T-helper 1 cell treated with Interleukin-12 subunit alpha and Interleukin-12 subunit beta and Interleukin-4 antibody, amounts not matched to agents 30 μg/mL and 1 μg/mL, for 36 hours (primary cell): ENCODE results near the gene SYNGR3.

Experiments
- H3K27ac Mint-ChIP-seq: one replicate; pipeline ENCODE4 v1.8.0; 2021; ENCODE audit warnings: mild to moderate bottlenecking, mixed read lengths
- H3K27me3 Mint-ChIP-seq: one replicate; pipeline ENCODE4 v1.8.0; 2021; ENCODE audit warnings: low read depth, mixed read lengths
- H3K36me3 Mint-ChIP-seq: one replicate; pipeline ENCODE4 v1.8.0; 2021; ENCODE audit warnings: low read depth, mixed read lengths
- H3K4me1 Mint-ChIP-seq: one replicate; pipeline ENCODE4 v1.8.0; 2021; ENCODE audit warnings: low read depth, mixed read lengths
- H3K4me3 Mint-ChIP-seq: one replicate; pipeline ENCODE4 v1.8.0; 2021; ENCODE audit warnings: mild to moderate bottlenecking, moderate library complexity, mixed read lengths
- H3K9me3 Mint-ChIP-seq: one replicate; pipeline ENCODE4 v1.8.0; 2021; ENCODE audit warnings: mixed read lengths

The SYNGR3 gene

DNA sequence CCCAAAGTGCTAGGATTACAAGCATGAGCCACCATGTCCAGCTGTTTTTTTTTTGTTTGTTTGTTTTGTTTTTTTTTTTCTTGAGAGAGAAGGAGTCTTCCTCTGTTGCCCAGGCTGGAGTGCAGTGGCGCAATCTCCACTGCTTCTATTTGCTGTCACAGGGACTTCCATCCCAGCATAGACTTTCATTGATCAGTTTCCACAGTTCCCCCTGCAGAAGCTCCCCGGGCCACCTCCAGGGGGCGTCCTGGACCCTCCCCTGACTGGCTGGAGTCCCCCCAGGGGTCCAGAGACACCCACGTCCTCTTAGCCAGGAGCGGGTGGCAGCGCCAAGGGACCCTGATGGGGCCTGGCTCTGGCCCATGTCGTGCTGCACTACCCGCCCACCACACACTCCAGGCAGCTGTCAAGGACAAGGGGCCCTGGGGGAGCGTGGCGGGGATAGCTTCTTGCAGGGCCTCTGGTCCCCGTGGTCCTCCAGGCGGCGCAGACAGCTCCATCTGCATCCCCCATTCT, 26.7 kb downstream of the SYNGR3 start:
- Mint-ChIP-seq H3K27me3 (peaks cover 23% of the 10 kb centered on the region), H3K27ac (no peak overlapping the region)

DNA sequence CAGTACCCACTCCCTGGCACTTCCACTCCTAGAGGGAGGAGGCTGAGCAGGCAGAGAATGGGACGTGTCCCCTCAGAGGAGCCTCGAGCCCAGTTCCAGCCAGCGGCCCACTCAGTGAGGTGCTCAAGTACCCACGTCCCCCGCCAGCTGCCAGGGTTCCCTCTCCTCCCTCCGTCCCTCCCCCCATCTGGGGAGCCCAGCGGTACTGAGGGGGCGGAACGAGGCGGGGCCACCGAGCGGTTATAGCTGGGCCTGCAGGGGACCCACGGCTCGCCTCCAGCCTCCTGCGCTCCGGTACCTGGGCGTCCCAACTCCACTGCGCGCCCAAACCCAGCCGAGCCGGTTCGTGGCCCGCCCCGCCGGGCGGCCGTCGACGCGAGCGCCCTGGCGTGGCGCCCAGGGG, 29.7 kb downstream of the SYNGR3 start, which contains the start of gene NPW:
Gene NPW (plus strand): TSS at position 268 of the 403 bp plus-strand sequence.
- H3K4me3 Mint-ChIP-seq = no peak within 1 kb of the TSS
- no peaks in the 10 kb centered on the region for H3K4me1 Mint-ChIP-seq
- H3K27ac Mint-ChIP-seq = no peak within 1 kb of the TSS
- H3K36me3 Mint-ChIP-seq = no peaks in the 10 kb centered on the region
- H3K9me3 Mint-ChIP-seq = no peaks in the 10 kb centered on the region
- peaks cover 34% of the 10 kb centered on the region for H3K27me3 Mint-ChIP-seq

More for the DNA sequence above, 26.7 kb downstream of the SYNGR3 start:
- no peak overlapping the region for H3K4me3 Mint-ChIP-seq
- no peaks in the 10 kb centered on the region for H3K4me1 Mint-ChIP-seq
- no peaks in the 10 kb centered on the region for H3K36me3 Mint-ChIP-seq
- H3K9me3 Mint-ChIP-seq = no peaks in the 10 kb centered on the region

DNA sequence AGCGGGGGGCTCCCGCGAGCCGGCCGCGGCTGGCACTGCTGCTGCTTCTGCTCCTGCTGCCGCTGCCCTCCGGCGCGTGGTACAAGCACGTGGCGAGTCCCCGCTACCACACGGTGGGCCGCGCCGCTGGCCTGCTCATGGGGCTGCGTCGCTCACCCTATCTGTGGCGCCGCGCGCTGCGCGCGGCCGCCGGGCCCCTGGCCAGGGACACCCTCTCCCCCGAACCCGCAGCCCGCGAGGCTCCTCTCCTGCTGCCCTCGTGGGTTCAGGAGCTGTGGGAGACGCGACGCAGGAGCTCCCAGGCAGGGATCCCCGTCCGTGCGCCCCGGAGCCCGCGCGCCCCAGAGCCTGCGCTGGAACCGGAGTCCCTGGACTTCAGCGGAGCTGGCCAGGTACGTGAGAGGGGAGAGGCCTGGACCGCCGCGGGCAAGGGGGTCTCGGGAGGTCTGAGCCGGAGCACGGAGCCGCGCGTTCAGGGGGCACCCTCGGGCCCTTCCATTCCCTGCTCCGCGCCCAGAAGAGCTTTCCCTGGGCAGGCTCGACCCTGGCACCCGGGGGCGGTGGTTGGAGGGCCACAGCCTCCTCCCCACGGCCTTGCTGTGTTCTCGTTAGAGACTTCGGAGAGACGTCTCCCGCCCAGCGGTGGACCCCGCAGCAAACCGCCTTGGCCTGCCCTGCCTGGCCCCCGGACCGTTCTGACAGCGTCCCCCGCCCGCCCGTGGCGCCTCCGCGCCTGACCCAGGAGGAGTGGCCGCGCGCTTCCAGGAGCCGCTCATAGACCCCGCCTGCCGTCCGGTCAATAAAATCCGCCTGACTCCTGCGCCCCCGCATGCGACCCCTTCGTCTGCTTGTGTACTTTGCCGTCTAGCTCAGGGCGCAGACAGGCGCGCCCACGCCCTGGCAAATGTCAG, 30.4 kb downstream of the SYNGR3 start:
- Mint-ChIP-seq H3K36me3 (no peaks in the 10 kb centered on the region), H3K4me3 (no peak overlapping the region), H3K27me3 (peaks cover 34% of the 10 kb centered on the region)

DNA sequence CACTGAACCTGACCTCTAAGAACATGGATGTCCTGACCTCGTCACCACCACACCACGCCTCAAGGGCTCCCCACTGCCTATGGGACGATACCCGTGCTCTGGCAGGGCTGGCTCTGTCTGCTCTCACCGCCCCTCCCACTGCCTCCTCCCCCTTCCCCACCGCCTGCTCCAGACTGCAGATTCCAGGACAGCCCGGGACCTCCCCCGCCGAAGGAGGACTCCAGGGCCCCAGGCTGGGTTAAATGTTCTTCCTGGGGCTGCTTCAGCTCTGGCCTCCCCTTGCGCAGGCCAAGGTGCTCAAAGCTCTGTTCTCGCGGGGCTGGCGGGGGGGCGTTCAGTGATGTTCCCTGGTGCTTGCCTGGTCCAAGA, 32.9 kb downstream of the SYNGR3 start:
- H3K27me3 Mint-ChIP-seq = peaks cover 43% of the 10 kb centered on the region
- no peaks in the 10 kb centered on the region for H3K36me3 Mint-ChIP-seq
- H3K4me1 Mint-ChIP-seq = peaks cover 2% of the 10 kb centered on the region
- no peaks in the 10 kb centered on the region for H3K9me3 Mint-ChIP-seq
- H3K4me3 Mint-ChIP-seq = peak overlapping the region; percentile 72
- no peak overlapping the region for H3K27ac Mint-ChIP-seq

More for the DNA sequence above, 30.4 kb downstream of the SYNGR3 start:
- Mint-ChIP-seq H3K4me1 (no peaks in the 10 kb centered on the region), H3K9me3 (no peaks in the 10 kb centered on the region), H3K27ac (no peak overlapping the region)

DNA sequence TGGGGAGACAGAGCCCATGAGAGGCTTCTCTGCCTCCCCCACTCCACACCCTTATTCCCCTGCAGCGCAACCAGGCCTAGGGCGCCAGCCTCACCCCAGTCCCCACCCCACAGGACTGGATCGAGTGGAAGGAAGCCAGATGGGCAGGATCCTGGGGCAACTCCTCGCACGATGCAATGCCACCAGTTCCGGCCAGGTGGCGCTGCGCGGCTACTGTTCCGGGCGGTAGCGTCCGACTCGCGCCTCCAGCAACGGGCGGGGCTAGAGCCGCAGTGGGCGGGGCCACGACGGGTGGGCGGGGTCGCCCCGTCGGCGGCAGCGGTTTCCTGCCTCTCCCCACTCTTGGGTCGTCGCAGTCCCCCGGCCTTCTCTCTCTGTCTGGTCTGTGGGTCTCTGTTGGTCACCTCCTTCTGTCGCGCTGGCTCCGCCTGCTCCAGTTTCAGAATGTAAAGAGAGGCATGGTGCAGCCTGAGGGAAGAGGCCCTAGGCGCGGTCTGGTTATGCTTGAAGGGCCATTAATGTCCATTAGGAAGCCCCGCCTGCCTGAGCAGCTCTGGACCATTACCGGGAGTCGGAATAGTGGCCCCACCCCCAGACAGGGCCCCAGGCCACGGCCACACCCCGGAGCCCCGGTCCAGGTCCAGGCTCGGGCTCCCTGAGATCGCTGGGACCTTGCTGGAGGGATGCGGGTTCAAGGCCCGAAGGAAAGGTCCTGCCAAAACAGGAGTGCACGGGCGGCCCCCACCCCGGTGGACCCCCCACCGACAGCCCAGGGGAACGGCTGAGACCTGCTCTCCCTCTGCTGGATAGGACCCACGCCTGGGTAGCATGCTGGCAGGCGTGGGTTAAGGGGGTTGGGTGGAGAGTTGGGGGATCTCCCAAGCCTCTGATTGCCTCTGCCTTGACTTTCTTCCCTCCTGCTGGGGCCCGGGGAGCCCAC, 33.6 kb downstream of the SYNGR3 start:
- Mint-ChIP-seq H3K27me3 (peaks cover 45% of the 10 kb centered on the region), H3K36me3 (no peaks in the 10 kb centered on the region), H3K9me3 (no peaks in the 10 kb centered on the region), H3K4me1 (peaks cover 2% of the 10 kb centered on the region), H3K4me3 (peak overlapping the region; percentile 72), H3K27ac (no peak overlapping the region)

DNA sequence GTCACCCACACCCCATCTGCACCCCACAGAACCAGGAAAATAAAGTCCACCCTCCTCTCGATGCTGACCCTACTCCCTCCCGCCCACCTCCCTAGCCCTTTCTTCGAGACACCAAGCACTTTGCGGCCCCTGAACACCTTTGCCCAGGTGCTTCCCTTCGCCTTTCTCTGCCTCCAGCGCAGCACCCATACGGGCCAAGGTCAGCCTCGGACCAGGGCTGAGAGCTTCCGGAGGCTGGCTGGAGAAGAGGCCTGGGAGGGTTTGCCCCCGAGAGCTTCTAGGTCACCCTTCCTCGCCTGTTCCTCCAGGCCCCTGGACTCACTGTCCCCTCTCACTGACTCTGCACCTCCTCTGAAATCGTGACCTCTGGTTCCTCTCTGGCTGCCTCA, 34.3 kb downstream of the SYNGR3 start:
- peaks cover 44% of the 10 kb centered on the region for H3K27me3 Mint-ChIP-seq
- no peak overlapping the region for H3K4me3 Mint-ChIP-seq
- no peaks in the 10 kb centered on the region for H3K9me3 Mint-ChIP-seq
- peaks cover 2% of the 10 kb centered on the region for H3K4me1 Mint-ChIP-seq
- no peaks in the 10 kb centered on the region for H3K36me3 Mint-ChIP-seq
- H3K27ac Mint-ChIP-seq = peak overlapping the region; percentile 10

DNA sequence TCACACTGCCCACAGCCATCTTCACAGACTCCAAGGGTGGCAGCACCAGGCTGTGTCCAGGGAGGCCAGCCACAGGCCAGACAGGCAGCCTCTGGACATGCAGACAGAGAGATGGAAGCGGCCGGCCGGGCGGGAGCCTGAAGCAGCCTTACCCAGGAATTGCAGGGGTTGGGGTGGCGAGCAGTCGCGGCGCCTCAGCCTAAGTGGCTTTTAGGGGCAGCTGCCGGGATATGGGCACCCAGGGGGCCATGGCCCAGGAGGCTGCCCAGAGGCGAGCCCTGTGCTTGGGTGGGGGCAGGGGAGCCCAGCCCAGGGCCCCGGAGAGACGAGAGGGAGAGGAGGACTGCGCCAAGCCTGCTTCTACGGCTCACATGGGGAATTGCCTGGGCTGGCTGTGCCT, 35.5 kb downstream of the SYNGR3 start:
- H3K4me3 Mint-ChIP-seq = peak overlapping the region; percentile 64
- peaks cover 2% of the 10 kb centered on the region for H3K4me1 Mint-ChIP-seq
- peaks cover 42% of the 10 kb centered on the region for H3K27me3 Mint-ChIP-seq
- H3K27ac Mint-ChIP-seq = no peak overlapping the region
- no peaks in the 10 kb centered on the region for H3K36me3 Mint-ChIP-seq
- H3K9me3 Mint-ChIP-seq = no peaks in the 10 kb centered on the region

DNA sequence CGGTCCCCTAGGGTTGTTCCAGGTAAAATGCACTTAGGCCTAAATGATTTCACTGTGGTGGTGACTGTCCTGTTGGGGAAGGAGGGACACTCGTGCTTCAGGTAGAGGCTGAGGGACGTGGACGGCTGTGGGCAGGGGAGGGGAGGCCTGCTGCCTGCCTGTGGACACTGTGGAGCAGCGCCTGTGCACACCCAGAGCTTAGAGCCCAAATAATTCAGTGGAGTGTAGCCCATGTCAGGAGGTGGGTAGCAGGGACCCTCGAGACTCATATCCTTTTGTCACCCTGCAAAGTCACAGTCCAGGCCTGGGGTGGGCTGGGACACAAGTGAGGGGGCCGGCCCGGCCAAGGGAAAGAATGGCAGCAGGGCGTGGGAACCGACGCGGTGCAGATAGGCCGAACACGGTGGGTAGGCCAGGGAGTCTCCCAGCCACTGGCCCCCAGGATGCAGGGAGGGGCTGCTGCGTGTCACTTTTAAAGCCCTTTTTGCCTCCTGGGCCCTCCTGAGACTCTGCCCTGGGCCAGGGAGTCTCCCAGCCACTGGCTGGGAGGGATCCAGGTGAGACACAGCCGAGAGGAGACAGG, 36.2 kb downstream of the SYNGR3 start:
- H3K4me1 Mint-ChIP-seq = peaks cover 2% of the 10 kb centered on the region
- H3K4me3 Mint-ChIP-seq = peak overlapping the region; percentile 62
- H3K9me3 Mint-ChIP-seq = no peaks in the 10 kb centered on the region

DNA sequence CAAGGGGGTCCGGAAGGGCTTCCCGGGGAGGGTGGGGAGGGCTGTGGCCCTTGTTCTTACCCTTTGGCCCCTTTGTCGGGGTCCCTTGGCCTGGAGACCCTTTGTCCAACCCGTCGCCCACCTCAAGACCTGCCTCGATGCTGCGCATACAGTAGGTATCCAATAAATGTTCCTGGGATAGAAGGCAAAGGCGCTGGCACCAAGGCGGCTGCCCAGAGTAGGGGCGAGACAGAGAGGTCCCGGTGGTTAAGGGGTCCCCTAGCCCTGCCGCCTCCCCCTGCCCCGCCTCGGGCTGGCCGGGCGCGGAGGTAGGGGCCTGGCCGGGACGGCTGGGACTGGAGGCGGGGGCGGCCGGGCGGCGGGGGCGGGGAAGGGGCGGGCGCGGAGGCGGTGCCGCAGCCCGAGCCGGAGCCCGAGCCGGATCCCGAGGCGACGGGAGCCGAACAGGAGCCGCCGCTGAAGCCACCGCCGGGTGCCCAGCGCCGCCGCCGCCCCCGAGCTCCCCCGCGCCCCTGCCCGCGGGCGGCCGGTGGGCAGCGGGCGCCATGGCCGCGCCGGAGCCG, 36.8 kb downstream of the SYNGR3 start, which contains the start of gene NHERF2:
Gene NHERF2 (plus strand): TSS at position 442 of the 563 bp plus-strand sequence. CDS start 104 bp downstream, at position 546.
- H3K27ac Mint-ChIP-seq = no peak within 1 kb of the TSS
- no peaks in the 10 kb centered on the region for H3K9me3 Mint-ChIP-seq
- H3K27me3 Mint-ChIP-seq = peaks cover 31% of the 10 kb centered on the region
- no peaks in the 10 kb centered on the region for H3K36me3 Mint-ChIP-seq
- peaks cover 2% of the 10 kb centered on the region for H3K4me1 Mint-ChIP-seq
- peak within 1 kb of the TSS; percentile 62 for H3K4me3 Mint-ChIP-seq

More for the DNA sequence above, 36.2 kb downstream of the SYNGR3 start:
- Mint-ChIP-seq H3K27me3 (peaks cover 35% of the 10 kb centered on the region), H3K36me3 (no peaks in the 10 kb centered on the region), H3K27ac (no peak overlapping the region)

DNA sequence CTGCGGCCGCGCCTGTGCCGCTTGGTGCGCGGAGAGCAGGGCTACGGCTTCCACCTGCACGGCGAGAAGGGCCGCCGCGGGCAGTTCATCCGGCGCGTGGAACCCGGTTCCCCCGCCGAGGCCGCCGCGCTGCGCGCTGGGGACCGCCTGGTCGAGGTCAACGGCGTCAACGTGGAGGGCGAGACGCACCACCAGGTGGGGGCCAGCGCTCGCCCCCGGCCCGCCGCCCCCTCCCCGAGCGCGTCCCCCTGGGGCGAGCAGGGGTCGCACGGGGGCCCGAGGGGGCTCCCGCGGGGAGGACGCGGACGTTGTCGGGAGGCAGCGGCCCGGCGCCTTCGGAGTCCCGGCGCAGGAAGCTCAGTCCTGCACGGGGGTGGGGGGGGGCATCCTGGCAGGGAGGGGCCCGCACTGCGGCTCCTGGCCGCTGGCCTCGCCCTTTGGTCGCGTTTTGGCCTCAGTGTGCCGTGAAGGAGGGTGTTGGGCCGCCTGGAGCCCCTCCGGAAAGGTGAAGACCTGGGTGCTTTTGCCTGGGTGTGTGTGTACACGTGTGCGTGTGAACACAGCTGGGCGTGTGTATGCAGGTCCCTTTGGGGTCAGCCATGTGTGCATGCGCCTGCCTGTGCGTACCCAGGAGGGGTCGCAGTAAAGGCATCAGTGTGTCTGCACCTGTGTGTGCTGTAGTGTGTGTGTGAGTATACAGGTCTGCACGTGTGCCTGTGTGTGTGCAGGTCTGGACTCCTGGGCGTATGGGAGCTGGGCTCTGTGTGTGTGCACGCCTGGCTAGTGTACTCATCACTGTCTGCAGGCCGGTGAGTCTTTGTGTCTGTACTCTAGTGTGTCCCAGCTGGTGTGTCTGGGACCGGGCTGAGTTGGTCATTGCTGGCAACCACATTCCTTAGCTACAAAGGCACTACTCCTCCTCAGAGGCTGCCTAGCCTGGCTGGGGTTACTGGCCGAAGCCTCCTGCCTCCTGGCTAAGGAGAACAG, 37.5 kb downstream of the SYNGR3 start:
- no peak overlapping the region for H3K27ac Mint-ChIP-seq
- peaks cover 2% of the 10 kb centered on the region for H3K4me1 Mint-ChIP-seq
- peaks cover 26% of the 10 kb centered on the region for H3K27me3 Mint-ChIP-seq
- H3K36me3 Mint-ChIP-seq = no peaks in the 10 kb centered on the region
- H3K9me3 Mint-ChIP-seq = no peaks in the 10 kb centered on the region
- H3K4me3 Mint-ChIP-seq = peak overlapping the region; percentile 23

DNA sequence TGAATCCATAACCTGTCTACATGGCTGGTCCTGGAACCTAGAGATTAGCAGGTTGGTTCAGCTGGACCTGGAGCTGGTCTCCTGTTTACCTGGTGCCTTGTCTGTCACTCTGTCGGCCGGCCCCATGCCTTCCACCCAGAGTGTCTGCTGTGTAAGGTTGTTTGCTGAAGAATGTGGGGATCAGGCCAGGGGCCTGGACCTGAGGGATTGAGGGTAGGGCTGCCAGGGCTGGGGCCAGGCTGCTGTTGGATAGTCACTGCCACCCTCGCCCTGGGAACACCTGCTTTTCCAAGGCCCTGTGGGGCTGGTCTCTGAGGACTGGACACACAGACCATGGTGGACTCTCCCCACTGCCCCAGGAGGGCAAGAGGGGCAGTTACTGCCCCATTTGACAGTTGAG, 38.4 kb downstream of the SYNGR3 start:
- Mint-ChIP-seq H3K36me3 (no peaks in the 10 kb centered on the region), H3K27ac (no peak overlapping the region), H3K9me3 (no peaks in the 10 kb centered on the region), H3K4me3 (no peak overlapping the region), H3K27me3 (peaks cover 24% of the 10 kb centered on the region), H3K4me1 (peaks cover 2% of the 10 kb centered on the region)

DNA sequence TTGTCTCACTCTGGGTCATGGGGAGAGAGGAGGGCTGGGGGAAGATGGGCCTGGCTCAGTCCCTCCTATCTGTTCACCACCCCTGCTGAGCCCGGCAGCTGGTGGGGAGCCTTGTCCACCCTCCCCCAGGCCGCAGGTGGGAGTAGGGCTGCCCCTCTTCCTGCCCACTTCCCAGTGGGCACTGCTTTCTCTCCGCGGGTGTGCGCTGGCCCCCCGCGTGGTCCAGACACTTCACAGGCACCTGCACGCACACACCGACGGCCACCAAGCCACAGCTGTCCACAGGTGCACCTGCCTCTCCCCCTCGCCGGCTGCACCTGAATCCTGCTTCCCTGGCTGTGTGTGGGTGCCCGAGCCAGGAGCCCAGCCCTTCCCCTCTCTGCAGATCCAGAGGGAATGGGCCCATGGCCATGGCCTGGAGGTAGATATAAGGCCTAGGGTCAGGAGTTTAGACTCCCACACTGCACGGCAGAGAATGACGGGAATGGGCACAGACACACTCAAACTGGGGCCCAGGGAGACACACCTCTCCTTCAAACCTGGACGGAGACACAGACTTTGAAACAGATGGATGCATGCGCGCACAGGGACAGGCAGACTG, 39.0 kb downstream of the SYNGR3 start:
- H3K27ac Mint-ChIP-seq = no peak overlapping the region
- peaks cover 24% of the 10 kb centered on the region for H3K27me3 Mint-ChIP-seq
- H3K4me3 Mint-ChIP-seq = no peak overlapping the region
- peaks cover 2% of the 10 kb centered on the region for H3K4me1 Mint-ChIP-seq
- H3K9me3 Mint-ChIP-seq = no peaks in the 10 kb centered on the region
- H3K36me3 Mint-ChIP-seq = no peaks in the 10 kb centered on the region

DNA sequence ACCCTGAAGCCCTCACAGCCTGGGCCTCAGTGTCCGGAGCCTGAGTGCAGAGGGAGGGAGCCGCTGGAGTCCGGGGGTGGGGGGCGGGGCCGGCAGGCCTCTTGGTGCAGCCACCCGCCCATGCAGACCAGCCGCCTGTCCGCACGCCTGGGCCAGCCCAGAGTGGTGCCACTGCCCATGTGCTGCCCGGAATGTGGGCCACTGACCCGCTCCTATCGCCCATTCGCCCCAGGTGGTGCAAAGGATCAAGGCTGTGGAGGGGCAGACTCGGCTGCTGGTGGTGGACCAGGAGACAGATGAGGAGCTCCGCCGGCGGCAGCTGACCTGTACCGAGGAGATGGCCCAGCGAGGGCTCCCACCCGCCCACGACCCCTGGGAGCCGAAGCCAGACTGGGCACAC, 39.6 kb downstream of the SYNGR3 start:
- Mint-ChIP-seq H3K4me3 (no peak overlapping the region), H3K9me3 (no peaks in the 10 kb centered on the region)

More for the DNA sequence above, 39.6 kb downstream of the SYNGR3 start:
- H3K27ac Mint-ChIP-seq = no peak overlapping the region
- peaks cover 24% of the 10 kb centered on the region for H3K27me3 Mint-ChIP-seq
- H3K4me1 Mint-ChIP-seq = peaks cover 2% of the 10 kb centered on the region
- no peaks in the 10 kb centered on the region for H3K36me3 Mint-ChIP-seq
